IMR-90 (cell line): ENCODE measurements around the gene CDK2AP2. TPM values are rescaled to one million over a fixed set of nuclear protein-coding genes. Genes with fewer than 3 reads are reported as not detected.

ENCODE experiments used
- CEBPB ChIP-seq: IDR thresholded peaks from 2 replicates; pipeline ENCODE4 v1.6.1; 2012; ENCODE audit warnings: low read depth, low read length, improper control_type of control experiment
- ELK1 ChIP-seq: fragments of 150-350 bp; IDR thresholded peaks from 2 replicates; pipeline ENCODE4 v1.6.1; 2016; ENCODE audit warnings: low read depth, mild to moderate bottlenecking, low read length, moderate library complexity, borderline replicate concordance
- MAFK ChIP-seq: IDR thresholded peaks from 2 replicates; pipeline ENCODE4 v1.6.1; 2012; ENCODE audit warnings: low read depth, low read length, improper control_type of control experiment
- SMC3 ChIP-seq: fragments of 150-350 bp; IDR thresholded peaks from 2 replicates; pipeline ENCODE4 v1.6.1; 2016; ENCODE audit warnings: low read depth, mild to moderate bottlenecking, antibody characterized with exemption, low read length, moderate library complexity
- polyA plus RNA-seq, 3 experiments: library from polyadenylated mRNA; depleted of rRNA; stranded (reverse); fragments of >200 nt; gene quantifications; 2 replicates each; pipeline ENCODE4 v1.2.3, GENCODE V29; 2012; ENCODE audit warnings: low replicate concordance in 1 of 3
- total RNA-seq: library from RNA; depleted of rRNA; stranded (reverse); fragments of >200 nt; gene quantifications from 2 replicates; pipeline ENCODE4 v1.2.3, GENCODE V29; 2012

Gene CDK2AP2
- total and polyA plus RNA-seq, 2 of the 4 experiments (the other 2 are of a cell fraction), result 8.1 to 44.7 TPM

- TF ChIP-seq ELK1, result no peak
- TF ChIP-seq SMC3, result peak; percentile 89
- no peak for TF ChIP-seq CEBPB
- no peak for TF ChIP-seq MAFK
Measured at GRCh38 chr11:67505605-67506396, 2.2 kb downstream of the CDK2AP2 start (continued).
